PC-9 (cell line): Measurements from ENCODE around the gene ADTRP.

ENCODE experiments used
- CTCF ChIP-seq: fragments of 200-600 bp; sonication (generic); conservative IDR thresholded peaks from 2 replicates; pipeline ENCODE4 v1.6.1; 2017; ENCODE audit warnings: mixed run types, antibody characterized with exemption, mild to moderate bottlenecking, moderate library complexity
- EZH2 ChIP-seq: fragments of 200-600 bp; sonication (generic); IDR thresholded peaks from 2 replicates; pipeline ENCODE4 v1.8.0; 2017; ENCODE audit warnings: antibody characterized with exemption, low read depth

GRCh38 chr6:11804701-11805100 lies 26.1 kb upstream of the ADTRP start:
- TF ChIP-seq CTCF (no peak), EZH2 (no peak)
